Common myeloid progenitor, CD34-positive (primary cell): ENCODE measurements around the gene FDXACB1.

ENCODE experiments used
- CTCF ChIA-PET: fragments of 350-600 bp; sonication (Branson Sonifier 250); formaldehyde crosslinking; loops from one replicate; lab custom pipeline; 2021; ENCODE audit warnings: antibody characterized with exemption; lab: Charles Lee
- POLR2A ChIA-PET: fragments of 350-600 bp; sonication (Branson Sonifier 250); formaldehyde crosslinking; loops from one replicate; lab custom pipeline; 2021; ENCODE audit warnings: antibody characterized with exemption; lab: Charles Lee
- DNase-seq, 3 donors: peaks; one replicate each; pipeline versions ENCODE4 v3.0.0 to v3.0.0-alpha.2; 2013
- H3K27ac ChIP-seq, 2 experiments: 1 replicate in 1 of 2; 2 replicates in 1 of 2; pipeline ENCODE4 v1.7.0; 2013; ENCODE audit warnings: inconsistent platforms in 2 of 2, low read length in 2 of 2, mild to moderate bottlenecking in 2 of 2, low read depth in 1 of 2, moderate library complexity in 1 of 2; ENCODE audit not compliant: severe bottlenecking in 2 of 2, insufficient read depth in 1 of 2, poor library complexity in 1 of 2
- H3K27me3 ChIP-seq, 5 experiments: replicated peaks in 2 of 5; 1 replicate in 3 of 5; 2 replicates in 2 of 5; pipeline versions ENCODE4 v1.6.1 to v1.7.0; 2013; ENCODE audit warnings: low read length in 4 of 5, mild to moderate bottlenecking in 2 of 5, moderate library complexity in 2 of 5, inconsistent platforms in 1 of 5; ENCODE audit not compliant: insufficient read depth in 5 of 5, control insufficient read depth in 4 of 5
- H3K36me3 ChIP-seq, 4 experiments: 1 replicate in 2 of 4; 2 replicates in 2 of 4; pipeline versions ENCODE4 v1.6.1 to v1.7.0; 2013; ENCODE audit warnings: low read length in 3 of 4, control low read depth in 1 of 4, mild to moderate bottlenecking in 1 of 4; ENCODE audit not compliant: control insufficient read depth in 4 of 4, insufficient read depth in 4 of 4
- H3K4me1 ChIP-seq, 4 experiments: 1 replicate in 3 of 4; 2 replicates in 1 of 4; pipeline versions ENCODE4 v1.6.1 to v1.7.1; 2013; ENCODE audit warnings: low read length in 3 of 4, mild to moderate bottlenecking in 3 of 4, control low read depth in 1 of 4, inconsistent platforms in 1 of 4, moderate library complexity in 1 of 4; ENCODE audit not compliant: control insufficient read depth in 4 of 4, insufficient read depth in 4 of 4; ENCODE audit errors: control extremely low read depth in 1 of 4
- H3K4me3 ChIP-seq, 7 experiments: 1 replicate in 4 of 7; 2 replicates in 3 of 7; pipeline versions ENCODE4 v1.5.1 to v1.7.0; 2013; ENCODE audit warnings: mild to moderate bottlenecking in 7 of 7, low read length in 6 of 7, moderate library complexity in 6 of 7, inconsistent platforms in 2 of 7, low read depth in 2 of 7, control low read depth in 1 of 7; ENCODE audit not compliant: insufficient read depth in 4 of 7, control insufficient read depth in 1 of 7; ENCODE audit errors: extremely low read depth in 1 of 7
- H3K9me3 ChIP-seq, 5 experiments: 1 replicate in 4 of 5; 2 replicates in 1 of 5; pipeline versions ENCODE4 v1.6.1 to v1.7.1; 2013; ENCODE audit warnings: low read length in 4 of 5, mild to moderate bottlenecking in 2 of 5, inconsistent platforms in 1 of 5, low read depth in 1 of 5, moderate library complexity in 1 of 5; ENCODE audit not compliant: control insufficient read depth in 4 of 5, insufficient read depth in 2 of 5; ENCODE audit errors: control extremely low read depth in 1 of 5
- WGBS: methylation state at CpG from one replicate; pipeline ENCODE4 v1.1.5; 2013; ENCODE audit not compliant: insufficient coverage; 5-methylcytosine and 5-hydroxymethylcytosine counted together

The FDXACB1 gene

GRCh38 chr11:111838054-111838453, 40.9 kb downstream of the FDXACB1 start:
- DNase-seq: no peak
- peaks cover 4 to 60% (median 25%) of the 10 kb centered on the region in 4 experiments for H3K36me3 ChIP-seq
- ChIA-PET CTCF (no interaction called here), POLR2A (no interaction called here)
- H3K27me3 ChIP-seq: no peaks in the 10 kb centered on the region
- H3K4me1 ChIP-seq: peaks cover 0 to 7% (median 0%) of the 10 kb centered on the region in 4 experiments
- no peaks in the 10 kb centered on the region for H3K9me3 ChIP-seq
- WGBS: 100% methylated on average over 1 of the region's 5 CpGs
- H3K4me3 ChIP-seq: no peak overlapping the region
- no peak overlapping the region for H3K27ac ChIP-seq

DNA sequence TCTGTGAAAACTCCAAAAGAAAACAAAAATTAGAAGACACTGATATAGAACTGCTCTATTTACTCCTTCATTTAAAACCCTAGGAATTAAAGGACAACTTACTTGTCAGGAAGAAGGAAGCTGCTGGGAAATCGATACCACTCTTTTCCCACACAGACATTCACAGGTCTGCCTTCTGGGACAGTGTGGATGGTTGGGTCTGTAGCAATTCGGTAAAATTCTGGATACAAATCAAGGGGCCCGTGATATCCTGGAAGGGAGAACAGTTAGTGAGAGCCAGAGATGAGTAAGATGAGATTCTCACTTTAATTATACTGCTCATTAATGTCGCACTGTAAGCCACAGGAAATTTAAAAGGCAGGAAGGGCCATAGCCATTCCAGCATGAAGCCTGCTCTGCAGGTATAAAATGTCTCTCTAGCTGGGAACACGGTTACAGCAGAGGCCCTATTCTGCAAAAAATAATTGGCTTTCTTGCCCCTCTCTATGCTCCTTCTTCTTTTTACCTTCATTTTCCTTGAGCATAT, 41.5 kb downstream of the FDXACB1 start:
- peaks cover 0 to 7% (median 0%) of the 10 kb centered on the region in 4 experiments for H3K4me1 ChIP-seq
- no peak overlapping the region for H3K4me3 ChIP-seq
- POLR2A ChIA-PET: no interaction called here
- no peaks in the 10 kb centered on the region for H3K27me3 ChIP-seq
- WGBS: 100% methylated on average over 2 of the region's 5 CpGs
- CTCF ChIA-PET: no interaction called here
- DNase-seq: no peak
- no peaks in the 10 kb centered on the region for H3K9me3 ChIP-seq
- H3K27ac ChIP-seq: no peak overlapping the region
- peaks cover 4 to 58% (median 25%) of the 10 kb centered on the region in 4 experiments for H3K36me3 ChIP-seq

DNA sequence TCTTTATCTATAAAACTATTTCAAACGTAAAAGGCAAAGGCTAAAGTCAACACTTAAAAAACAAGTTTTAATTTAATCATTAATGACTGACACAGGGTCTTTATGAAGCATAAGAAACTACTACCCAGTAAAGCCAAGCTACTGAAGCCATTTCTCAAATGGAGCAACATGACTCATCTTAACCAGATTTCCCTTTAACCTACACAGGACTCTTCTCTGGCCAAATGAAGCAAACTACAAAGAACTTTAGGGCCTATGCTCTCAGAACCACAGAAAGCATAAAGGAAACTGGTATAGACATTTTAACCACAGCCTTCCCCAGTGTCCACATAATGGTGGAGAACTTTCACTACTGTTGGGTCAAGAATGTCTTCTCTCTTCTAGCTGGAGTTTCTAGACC, 42.2 kb downstream of the FDXACB1 start:
- WGBS: 100% methylated on average over 1 of the region's 1 CpG
- POLR2A ChIA-PET: no interaction called here
- Histone ChIP-seq H3K27ac (no peak overlapping the region), H3K4me3 (no peak overlapping the region), H3K27me3 (no peaks in the 10 kb centered on the region), H3K36me3 (peaks cover 4 to 59% (median 26%) of the 10 kb centered on the region in 4 experiments), H3K9me3 (no peaks in the 10 kb centered on the region), H3K4me1 (peaks cover 0 to 7% (median 0%) of the 10 kb centered on the region in 4 experiments)
- no peak for DNase-seq
- CTCF ChIA-PET: no interaction called here

DNA sequence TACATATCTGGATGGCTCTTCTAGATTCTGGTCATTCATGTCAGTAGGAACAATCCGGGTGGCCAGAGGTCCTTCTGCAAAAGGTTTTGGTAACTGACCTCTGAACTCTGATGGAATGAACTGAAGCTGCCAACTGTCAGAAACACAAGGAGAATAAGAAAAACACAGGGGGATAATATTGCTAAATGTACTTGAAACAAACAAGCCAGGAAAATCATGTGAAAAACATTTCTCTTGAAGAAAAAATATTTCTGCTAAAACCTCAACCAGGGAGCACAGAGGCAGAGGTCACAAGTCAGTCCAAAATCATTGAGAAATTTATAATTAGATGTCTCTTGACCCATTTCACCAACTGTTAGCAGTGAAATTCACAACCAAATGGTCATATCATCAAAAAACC, 42.8 kb downstream of the FDXACB1 start:
- CTCF ChIA-PET: interaction anchor here (4.2 kb wide), 1 partner anchor 8 kb away, joined by 24 read pairs; no protein-coding TSS in a partner anchor
- Histone ChIP-seq H3K4me3 (no peak overlapping the region), H3K27me3 (no peaks in the 10 kb centered on the region), H3K4me1 (peaks cover 0 to 7% (median 0%) of the 10 kb centered on the region in 4 experiments), H3K27ac (no peak overlapping the region), H3K36me3 (peaks cover 6 to 63% (median 26%) of the 10 kb centered on the region in 4 experiments), H3K9me3 (no peaks in the 10 kb centered on the region)
- POLR2A ChIA-PET: no interaction called here
- DNase-seq: no peak
- 100% methylated on average over 1 of the region's 1 CpG for WGBS

GRCh38 chr11:111835665-111836064, 43.3 kb downstream of the FDXACB1 start:
- Histone ChIP-seq H3K4me3 (no peak overlapping the region), H3K27me3 (no peaks in the 10 kb centered on the region), H3K27ac (no peak overlapping the region), H3K4me1 (peaks cover 0 to 7% (median 0%) of the 10 kb centered on the region in 4 experiments), H3K9me3 (no peaks in the 10 kb centered on the region), H3K36me3 (peaks cover 9 to 64% (median 26%) of the 10 kb centered on the region in 4 experiments)
- CTCF ChIA-PET: interaction anchor here (4.2 kb wide), 1 partner anchor 8 kb away, joined by 24 read pairs; no protein-coding TSS in a partner anchor
- WGBS: 93% methylated on average over 6 of the region's 7 CpGs
- POLR2A ChIA-PET: no interaction called here
- DNase-seq: no peak

DNA sequence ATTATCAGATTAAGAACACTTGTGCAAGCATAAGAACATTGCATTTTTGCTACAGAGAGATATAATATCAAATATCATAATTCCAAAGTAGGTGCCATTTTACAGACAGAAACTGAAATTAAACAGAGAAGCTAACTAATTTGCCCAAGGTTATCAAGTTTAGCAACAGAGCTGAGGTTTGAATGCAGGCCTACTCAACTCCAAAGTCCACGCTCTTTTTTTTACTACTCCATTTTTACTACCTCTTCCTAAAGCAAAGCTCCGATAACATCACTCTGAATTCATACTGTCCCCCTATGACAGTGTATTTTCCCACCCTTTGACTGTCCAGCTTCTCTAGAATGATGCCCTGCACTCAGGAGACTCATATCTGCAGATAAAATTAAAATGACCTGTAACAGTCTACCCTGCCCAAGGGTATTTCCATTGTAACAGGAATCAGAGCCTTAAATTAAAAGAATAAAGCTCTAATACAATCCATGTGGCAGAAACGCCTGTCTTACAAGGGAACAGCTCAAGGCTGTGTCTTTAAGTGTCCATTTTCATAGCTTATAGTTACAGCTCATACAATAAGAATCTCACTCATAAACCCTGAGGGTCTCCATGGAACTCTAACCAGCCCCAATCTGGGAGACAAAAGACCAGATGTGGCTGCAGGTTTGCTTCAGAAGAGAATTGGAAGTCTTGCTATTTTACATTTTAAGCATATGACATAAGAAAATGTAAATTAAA, 44.4 kb downstream of the FDXACB1 start:
- WGBS: 95% methylated on average over 3 of the region's 3 CpGs
- CTCF ChIA-PET: interaction anchor here (0.7 to 4.2 kb wide), 3 partner anchors 9 to 43 kb away, joined by 3 to 24 read pairs (median 3); no protein-coding TSS in a partner anchor
- POLR2A ChIA-PET: no interaction called here

GRCh38 chr11:111833524-111833923, 45.4 kb downstream of the FDXACB1 start:
- CTCF ChIA-PET: interaction anchor here (0.7 to 4.2 kb wide), 2 partner anchors 10 to 44 kb away, joined by 3 to 24 read pairs; no protein-coding TSS in a partner anchor
- WGBS: no CpG with 5 or more reads among the region's 4 CpGs
- POLR2A ChIA-PET: no interaction called here
- no peak for DNase-seq
- Histone ChIP-seq H3K27ac (no peak overlapping the region), H3K9me3 (no peaks in the 10 kb centered on the region), H3K36me3 (peaks cover 7 to 57% (median 25%) of the 10 kb centered on the region in 4 experiments), H3K4me1 (peaks cover 0 to 7% (median 0%) of the 10 kb centered on the region in 4 experiments), H3K27me3 (no peaks in the 10 kb centered on the region), H3K4me3 (no peak overlapping the region)

More for the DNA sequence above, 44.4 kb downstream of the FDXACB1 start:
- no peak overlapping the region for H3K4me3 ChIP-seq
- H3K4me1 ChIP-seq: peaks cover 0 to 7% (median 0%) of the 10 kb centered on the region in 4 experiments
- no peaks in the 10 kb centered on the region for H3K27me3 ChIP-seq
- no peak for DNase-seq
- H3K9me3 ChIP-seq: no peaks in the 10 kb centered on the region
- H3K27ac ChIP-seq: no peak overlapping the region
- H3K36me3 ChIP-seq: peaks cover 7 to 61% (median 24%) of the 10 kb centered on the region in 4 experiments
